WTC11 (cell line): ENCODE results near the gene TENT4B. TPM values are rescaled to one million over a fixed set of nuclear protein-coding genes. Genes with fewer than 3 reads are reported as not detected.

Source experiments
- ATAC-seq: fragments of 200-7000 bp; cut with Tn5 transposase; 2 replicates; pipeline ENCODE4 v1.10.0; 2021; ENCODE audit warnings: mild to moderate bottlenecking, moderate library complexity
- CTCF ChIA-PET: fragments of 300-600 bp; sonication (Branson Sonifier 250); formaldehyde crosslinking; loops from one replicate; lab custom pipeline; 2021; ENCODE audit warnings: antibody characterized with exemption; lab: Charles Lee
- POLR2A ChIA-PET: fragments of 350-600 bp; sonication (Branson Sonifier 250); formaldehyde crosslinking; loops from one replicate; lab custom pipeline; 2021; ENCODE audit warnings: antibody characterized with exemption; lab: Charles Lee
- DNase-seq: peaks from one replicate; pipeline ENCODE4 v3.0.0; 2021; ENCODE audit warnings: low spot score
- H3K27ac Mint-ChIP-seq: 2 replicates; pipeline ENCODE4 v1.8.0; 2021; ENCODE audit warnings: mixed read lengths
- H3K27me3 Mint-ChIP-seq: 2 replicates; pipeline ENCODE4 v1.8.0; 2021; ENCODE audit warnings: low read depth, mild to moderate bottlenecking, moderate library complexity, mixed read lengths
- H3K36me3 Mint-ChIP-seq: 2 replicates; pipeline ENCODE4 v1.8.0; 2021; ENCODE audit warnings: mixed read lengths
- H3K4me1 Mint-ChIP-seq: 2 replicates; pipeline ENCODE4 v1.8.0; 2022; ENCODE audit warnings: mixed read lengths
- H3K4me3 Mint-ChIP-seq: 2 replicates; pipeline ENCODE4 v1.8.0; 2021; ENCODE audit warnings: mild to moderate bottlenecking, moderate library complexity, mixed read lengths
- H3K9me3 Mint-ChIP-seq: 2 replicates; pipeline ENCODE4 v1.8.0; 2021; ENCODE audit warnings: mixed read lengths
- ARID4B ChIP-seq: sonication (generic); formaldehyde crosslinking; IDR thresholded peaks from 2 replicates; pipeline ENCODE4 v1.8.0; 2023; ENCODE audit warnings: missing genetic modification reagents, mild to moderate bottlenecking, borderline replicate concordance
- CREM ChIP-seq: sonication (generic); formaldehyde crosslinking; IDR thresholded peaks from 2 replicates; pipeline ENCODE4 v1.8.1; 2022; ENCODE audit warnings: mild to moderate bottlenecking, missing genetic modification reagents, moderate library complexity
- ELF4 ChIP-seq: sonication (generic); formaldehyde crosslinking; IDR thresholded peaks from 2 replicates; pipeline ENCODE4 v1.8.1; 2022; ENCODE audit warnings: low read depth, mild to moderate bottlenecking, moderate library complexity, missing genetic modification reagents
- FOXP4 ChIP-seq: sonication (generic); formaldehyde crosslinking; IDR thresholded peaks from 2 replicates; pipeline ENCODE4 v1.8.0; 2022; ENCODE audit warnings: mild to moderate bottlenecking, missing genetic modification reagents
- GRHL2 ChIP-seq: fragments of 250-450 bp; sonication (Bioruptor Pico); IDR thresholded peaks from 2 replicates; pipeline ENCODE4 v1.8.0; 2022; ENCODE audit warnings: mild to moderate bottlenecking, moderate library complexity; ENCODE audit not compliant: insufficient replicate concordance, severe bottlenecking
- IRF2 ChIP-seq: sonication (generic); formaldehyde crosslinking; IDR thresholded peaks from 2 replicates; pipeline ENCODE4 v1.8.0; 2022; ENCODE audit warnings: low read depth, missing genetic modification reagents, borderline replicate concordance
- JUN ChIP-seq: sonication (generic); formaldehyde crosslinking; IDR thresholded peaks from 2 replicates; pipeline ENCODE4 v1.8.0; 2023; ENCODE audit warnings: mild to moderate bottlenecking, missing genetic modification reagents
- MAX ChIP-seq: sonication (generic); formaldehyde crosslinking; IDR thresholded peaks from 2 replicates; pipeline ENCODE4 v1.8.0; 2022; ENCODE audit warnings: mild to moderate bottlenecking, missing genetic modification reagents
- MLX ChIP-seq: sonication (generic); formaldehyde crosslinking; IDR thresholded peaks from 2 replicates; pipeline ENCODE4 v1.8.1; 2023; ENCODE audit warnings: mild to moderate bottlenecking, missing genetic modification reagents, moderate library complexity
- NFYB ChIP-seq: sonication (generic); formaldehyde crosslinking; conservative IDR thresholded peaks from 2 replicates; pipeline ENCODE4 v1.8.0; 2022; ENCODE audit warnings: low read depth, missing genetic modification reagents
- NR1H2 ChIP-seq: sonication (generic); formaldehyde crosslinking; IDR thresholded peaks from 2 replicates; pipeline ENCODE4 v1.9.0; 2021; ENCODE audit warnings: mild to moderate bottlenecking, moderate library complexity, missing genetic modification reagents
- OVOL2 ChIP-seq: fragments of 250-450 bp; sonication (Bioruptor Pico); IDR thresholded peaks from 2 replicates; pipeline ENCODE4 v1.9.0; 2021; ENCODE audit warnings: mild to moderate bottlenecking, borderline replicate concordance
- PREB ChIP-seq: sonication (generic); formaldehyde crosslinking; IDR thresholded peaks from 2 replicates; pipeline ENCODE4 v1.8.1; 2022; ENCODE audit warnings: mild to moderate bottlenecking, missing genetic modification reagents, moderate library complexity, borderline replicate concordance
- SMAD3 ChIP-seq: sonication (generic); formaldehyde crosslinking; IDR thresholded peaks from 2 replicates; pipeline ENCODE4 v1.8.0; 2022; ENCODE audit warnings: missing genetic modification reagents, mild to moderate bottlenecking, borderline replicate concordance
- SOX15 ChIP-seq: fragments of 250-450 bp; sonication (Bioruptor Pico); IDR thresholded peaks from 2 replicates; pipeline ENCODE4 v1.9.0; 2021; ENCODE audit warnings: mild to moderate bottlenecking
- TP53 ChIP-seq: sonication (generic); formaldehyde crosslinking; IDR thresholded peaks from 2 replicates; pipeline ENCODE4 v1.8.1; 2023; ENCODE audit warnings: mild to moderate bottlenecking, missing genetic modification reagents
- USF1 ChIP-seq: sonication (generic); formaldehyde crosslinking; IDR thresholded peaks from 2 replicates; pipeline ENCODE4 v1.8.0; 2022; ENCODE audit warnings: mild to moderate bottlenecking, missing genetic modification reagents
- ZNF138 ChIP-seq: sonication (generic); formaldehyde crosslinking; conservative IDR thresholded peaks from 2 replicates; pipeline ENCODE4 v1.8.1; 2022; ENCODE audit warnings: mild to moderate bottlenecking, moderate library complexity, missing genetic modification reagents
- ZNF396 ChIP-seq: fragments of 250-450 bp; sonication (Bioruptor Pico); IDR thresholded peaks from 2 replicates; pipeline ENCODE4 v1.8.0; 2021; ENCODE audit warnings: mild to moderate bottlenecking, moderate library complexity, borderline replicate concordance
- ZNF416 ChIP-seq: fragments of 250-450 bp; sonication (Bioruptor Pico); IDR thresholded peaks from 2 replicates; pipeline ENCODE4 v1.9.0; 2021; ENCODE audit warnings: mild to moderate bottlenecking, inconsistent platforms
- ZNF423 ChIP-seq: fragments of 250-450 bp; sonication (Bioruptor Pico); IDR thresholded peaks from 2 replicates; pipeline ENCODE4 v2.1.2; 2022; ENCODE audit warnings: mild to moderate bottlenecking, moderate library complexity
- total RNA-seq: library from RNA; stranded (reverse); gene quantifications from 3 replicates; pipeline ENCODE4 v1.2.3, GENCODE V29; 2021

Gene TENT4B
- total RNA-seq, 1 experiment from 2014 or later = 14.3 TPM

- ChIA-PET POLR2A (no interaction called here), CTCF (interaction anchor here (1.0 kb wide), 1 partner anchor 97 kb away, joined by 4 read pairs; the partner anchor contains the start of gene CNEP1R1)
- Mint-ChIP-seq H3K4me1 (peaks cover 9% of the 10 kb centered on the region), H3K4me3 (no peak overlapping the region), H3K9me3 (peaks cover 4% of the 10 kb centered on the region)
- ATAC-seq (no peak), DNase-seq (no peak)
- no peak for TF ChIP-seq OVOL2
- TF ChIP-seq, all 79 proteins: peak for 0
- no peaks in the 10 kb centered on the region for H3K36me3 Mint-ChIP-seq
- H3K27me3 Mint-ChIP-seq = no peaks in the 10 kb centered on the region
- H3K27ac Mint-ChIP-seq = no peak overlapping the region; the same call in 1 of the 2 replicates
Measured at GRCh38 chr16:50121721-50122445, 31.2 kb upstream of the TENT4B start.

GRCh38 chr16:50123417-50123816, 29.7 kb upstream of the TENT4B start:
- no peak overlapping the region for H3K4me3 Mint-ChIP-seq
- no peaks in the 10 kb centered on the region for H3K36me3 Mint-ChIP-seq
- ATAC-seq = no peak
- TF ChIP-seq ZNF416 (CRISPR knock-in tag) (no peak), ELF4 (no peak)
- POLR2A ChIA-PET = no interaction called here
- DNase-seq = no peak
- CTCF ChIA-PET = interaction anchor here (1.6 to 1.9 kb wide), 2 partner anchors 87 to 98 kb away, joined by 3 to 5 read pairs; partner anchors contain the start of gene CNEP1R1
- peaks cover 9% of the 10 kb centered on the region for H3K4me1 Mint-ChIP-seq
- H3K27ac Mint-ChIP-seq = no peak overlapping the region
- H3K27me3 Mint-ChIP-seq = no peaks in the 10 kb centered on the region
- H3K9me3 Mint-ChIP-seq = peaks cover 4% of the 10 kb centered on the region

GRCh38 chr16:50124769-50125168, 28.3 kb upstream of the TENT4B start:
- peaks cover 9% of the 10 kb centered on the region for H3K4me1 Mint-ChIP-seq
- H3K27me3 Mint-ChIP-seq = no peaks in the 10 kb centered on the region
- CTCF ChIA-PET = interaction anchor here (1.6 to 1.9 kb wide), 2 partner anchors 86 to 100 kb away, joined by 3 to 5 read pairs; partner anchors contain the start of gene CNEP1R1
- no peak overlapping the region for H3K4me3 Mint-ChIP-seq
- POLR2A ChIA-PET = no interaction called here
- ATAC-seq (no peak), DNase-seq (no peak)
- H3K27ac Mint-ChIP-seq = no peak overlapping the region
- no peaks in the 10 kb centered on the region for H3K36me3 Mint-ChIP-seq
- H3K9me3 Mint-ChIP-seq = peaks cover 4% of the 10 kb centered on the region
- TF ChIP-seq FOXP4 (CRISPR knock-in tag) = no peak
- TF ChIP-seq SMAD3 (CRISPR knock-in tag) = no peak
- TF ChIP-seq PREB (CRISPR knock-in tag) = no peak
- no peak for TF ChIP-seq MAX (CRISPR knock-in tag)
- TF ChIP-seq NFYB (CRISPR knock-in tag) = no peak
- no peak for TF ChIP-seq ZNF138
- no peak for TF ChIP-seq MLX (CRISPR knock-in tag)
- no peak for TF ChIP-seq NR1H2
- no peak for TF ChIP-seq ARID4B
- TF ChIP-seq SOX15 = no peak
- TF ChIP-seq GRHL2 (CRISPR knock-in tag) = no peak
- no peak for TF ChIP-seq TP53 (CRISPR knock-in tag)
- TF ChIP-seq USF1 (CRISPR knock-in tag) = no peak
- no peak for TF ChIP-seq JUN (CRISPR knock-in tag)
- TF ChIP-seq IRF2 (CRISPR knock-in tag) = no peak
- TF ChIP-seq CREM = no peak
- TF ChIP-seq ZNF396 (CRISPR knock-in tag) = no peak
- no peak for TF ChIP-seq ZNF423 (CRISPR knock-in tag)
